Effector memory CD8-positive, alpha-beta T cell (primary cell): Measurements from ENCODE around the gene MACROD2.

ENCODE experiments used
- ATAC-seq: fragments of 150-1000 bp; cut with Tn5 transposase; replicated peaks from 2 replicates; pipeline ENCODE4 v1.10.0; 2021; ENCODE audit warnings: mild to moderate bottlenecking, moderate library complexity
- DNase-seq, 3 experiments: peaks; one replicate each; pipeline ENCODE4 v3.0.0; 2021
- H3K27ac Mint-ChIP-seq, 2 donors: one replicate each; pipeline ENCODE4 v1.8.0; 2022; ENCODE audit warnings: mild to moderate bottlenecking in 2 of 2, mixed read lengths in 2 of 2, moderate library complexity in 2 of 2
- H3K27me3 Mint-ChIP-seq, 2 donors: one replicate each; pipeline ENCODE4 v1.8.0; 2022; ENCODE audit warnings: mixed read lengths in 2 of 2
- H3K36me3 Mint-ChIP-seq: one replicate; pipeline ENCODE4 v1.8.0; 2022; ENCODE audit warnings: mild to moderate bottlenecking, moderate library complexity, mixed read lengths; ENCODE audit not compliant: insufficient read depth
- H3K4me1 Mint-ChIP-seq, 2 donors: one replicate each; pipeline ENCODE4 v1.8.0; 2022; ENCODE audit warnings: low read depth in 2 of 2, mixed read lengths in 2 of 2
- H3K4me3 Mint-ChIP-seq, 2 donors: one replicate each; pipeline ENCODE4 v1.8.0; 2022; ENCODE audit warnings: mild to moderate bottlenecking in 2 of 2, mixed read lengths in 2 of 2, moderate library complexity in 2 of 2
- H3K9me3 Mint-ChIP-seq, 2 donors: one replicate each; pipeline ENCODE4 v1.8.0; 2022; ENCODE audit warnings: mixed read lengths in 2 of 2

Gene MACROD2

DNA sequence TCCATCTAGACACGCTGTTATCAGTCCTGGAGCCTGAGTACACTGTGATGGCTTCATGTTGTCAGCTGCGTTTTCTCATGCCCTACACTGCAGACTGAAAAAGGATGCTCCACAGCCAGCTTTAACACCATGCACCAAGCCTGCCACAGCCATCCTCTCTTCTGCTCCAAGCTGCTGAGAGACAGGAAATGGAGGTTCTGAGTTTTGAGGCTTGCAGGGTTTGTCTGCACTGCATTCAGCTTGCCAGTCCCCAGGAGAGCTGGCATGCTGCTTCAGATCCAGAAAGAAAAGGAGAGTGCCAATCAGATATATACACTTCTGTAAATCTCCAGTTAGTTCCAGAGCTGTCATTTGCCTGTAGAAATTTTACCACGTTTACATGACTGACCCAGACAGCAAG is 892.8 kb downstream of the MACROD2 start:
- no peak for DNase-seq
- Mint-ChIP-seq H3K27ac (no peak overlapping the region), H3K9me3 (peaks cover 15 to 21% of the 10 kb centered on the region in 2 donors), H3K4me1 (no peaks in the 10 kb centered on the region), H3K4me3 (no peak overlapping the region), H3K36me3 (no peaks in the 10 kb centered on the region), H3K27me3 (no peaks in the 10 kb centered on the region)
- ATAC-seq, result no peak

GRCh38 chr20:14889496-14890255 is 894.4 kb downstream of the MACROD2 start:
- ATAC-seq (no peak), DNase-seq (no peak)
- H3K27ac Mint-ChIP-seq, result no peak overlapping the region

DNA sequence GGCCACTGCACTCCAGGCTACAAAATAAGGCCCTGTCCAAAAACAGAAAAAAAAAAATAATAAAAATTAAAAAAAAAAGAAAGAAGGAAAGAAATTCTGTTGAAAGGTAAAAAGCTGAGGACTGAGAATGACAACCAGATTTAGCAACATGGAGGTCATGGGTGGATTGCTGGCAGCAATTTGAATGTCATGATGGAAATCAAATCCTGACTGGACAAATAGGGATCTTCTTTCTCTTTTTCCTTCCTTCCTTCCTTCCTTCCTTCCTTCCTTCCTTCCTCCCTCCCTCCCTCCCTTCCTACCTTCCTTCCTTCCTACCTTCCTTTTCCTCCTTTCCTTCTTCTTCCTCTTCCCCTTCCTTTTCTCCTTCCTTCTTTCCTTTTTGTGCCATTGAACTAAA is 895.4 kb downstream of the MACROD2 start:
- no peak overlapping the region for H3K4me3 Mint-ChIP-seq
- no peak overlapping the region for H3K27ac Mint-ChIP-seq
- no peaks in the 10 kb centered on the region for H3K36me3 Mint-ChIP-seq
- ATAC-seq (no peak), DNase-seq (no peak)
- no peaks in the 10 kb centered on the region for H3K4me1 Mint-ChIP-seq
- H3K27me3 Mint-ChIP-seq, result no peaks in the 10 kb centered on the region
- peaks cover 19 to 22% of the 10 kb centered on the region in 2 donors for H3K9me3 Mint-ChIP-seq

More at GRCh38 chr20:14889496-14890255, 894.4 kb downstream of the MACROD2 start:
- H3K27me3 Mint-ChIP-seq, result no peaks in the 10 kb centered on the region
- H3K4me1 Mint-ChIP-seq, result no peaks in the 10 kb centered on the region
- H3K4me3 Mint-ChIP-seq, result no peak overlapping the region
- peaks cover 16 to 21% of the 10 kb centered on the region in 2 donors for H3K9me3 Mint-ChIP-seq
- no peaks in the 10 kb centered on the region for H3K36me3 Mint-ChIP-seq

- no peak for ATAC-seq
- Mint-ChIP-seq H3K4me3 (no peak overlapping the region), H3K36me3 (no peaks in the 10 kb centered on the region), H3K4me1 (no peaks in the 10 kb centered on the region), H3K9me3 (peaks cover 13 to 20% of the 10 kb centered on the region in 2 donors), H3K27ac (no peak overlapping the region), H3K27me3 (no peaks in the 10 kb centered on the region)
- no peak for DNase-seq
These were observed 897.5 kb downstream of the MACROD2 start for GRCh38 chr20:14892782-14893181.

DNA sequence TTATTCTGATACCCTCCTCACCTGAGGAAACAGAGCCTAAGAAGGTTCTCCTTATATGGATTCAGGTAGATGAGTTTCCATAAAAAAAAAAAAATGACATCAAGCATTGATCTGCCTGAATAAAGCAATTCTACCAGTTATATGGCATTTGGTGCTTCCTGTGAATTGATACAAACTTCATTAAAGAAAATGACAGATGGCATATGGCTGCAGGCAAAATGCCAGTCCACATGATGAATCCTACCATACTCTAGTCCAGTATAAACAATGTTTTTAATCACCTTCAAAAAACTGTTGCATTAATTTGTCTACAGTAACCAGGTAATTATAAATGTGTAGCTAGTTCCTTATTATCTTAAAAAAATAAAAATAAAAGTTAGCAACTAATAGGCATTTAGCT is 901.3 kb downstream of the MACROD2 start:
- Mint-ChIP-seq H3K4me1 (no peaks in the 10 kb centered on the region), H3K27me3 (no peaks in the 10 kb centered on the region), H3K9me3 (peaks cover 0 to 12% of the 10 kb centered on the region in 2 donors), H3K4me3 (no peak overlapping the region), H3K27ac (no peak overlapping the region), H3K36me3 (no peaks in the 10 kb centered on the region)
- ATAC-seq (no peak), DNase-seq (no peak)

DNA sequence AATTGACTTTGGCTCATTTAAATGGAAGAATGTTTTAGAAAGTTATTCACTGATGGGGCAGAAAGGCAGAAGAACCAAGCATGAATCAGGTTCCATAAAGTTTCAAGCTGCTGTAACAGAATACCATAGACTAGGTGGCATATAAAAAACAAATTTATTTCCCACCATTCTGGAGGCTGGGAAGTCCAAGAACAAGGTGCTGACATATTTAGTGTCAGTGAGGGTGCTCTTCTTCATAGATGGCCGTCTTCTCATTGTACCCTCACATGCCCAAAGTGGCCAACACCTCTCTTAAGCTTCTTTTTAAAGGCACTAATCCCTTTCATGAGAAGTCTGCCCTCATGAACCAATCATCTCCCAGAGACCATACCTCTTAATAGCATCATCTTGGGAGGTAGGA is 902.3 kb downstream of the MACROD2 start:
- H3K27me3 Mint-ChIP-seq, result no peaks in the 10 kb centered on the region
- no peaks in the 10 kb centered on the region for H3K36me3 Mint-ChIP-seq
- H3K4me3 Mint-ChIP-seq, result no peak overlapping the region
- no peak overlapping the region for H3K27ac Mint-ChIP-seq
- ATAC-seq (no peak), DNase-seq (no peak)
- no peaks in the 10 kb centered on the region for H3K4me1 Mint-ChIP-seq
- H3K9me3 Mint-ChIP-seq, result peaks cover 0 to 15% of the 10 kb centered on the region in 2 donors

GRCh38 chr20:14902432-14903089 is 907.2 kb downstream of the MACROD2 start:
- no peak overlapping the region for H3K27ac Mint-ChIP-seq
- DNase-seq, result no peak
- H3K4me3 Mint-ChIP-seq, result no peak overlapping the region
- H3K36me3 Mint-ChIP-seq, result no peaks in the 10 kb centered on the region
- ATAC-seq, result no peak
- no peaks in the 10 kb centered on the region for H3K27me3 Mint-ChIP-seq
- H3K4me1 Mint-ChIP-seq, result no peaks in the 10 kb centered on the region
- H3K9me3 Mint-ChIP-seq, result peaks cover 0 to 13% of the 10 kb centered on the region in 2 donors

DNA sequence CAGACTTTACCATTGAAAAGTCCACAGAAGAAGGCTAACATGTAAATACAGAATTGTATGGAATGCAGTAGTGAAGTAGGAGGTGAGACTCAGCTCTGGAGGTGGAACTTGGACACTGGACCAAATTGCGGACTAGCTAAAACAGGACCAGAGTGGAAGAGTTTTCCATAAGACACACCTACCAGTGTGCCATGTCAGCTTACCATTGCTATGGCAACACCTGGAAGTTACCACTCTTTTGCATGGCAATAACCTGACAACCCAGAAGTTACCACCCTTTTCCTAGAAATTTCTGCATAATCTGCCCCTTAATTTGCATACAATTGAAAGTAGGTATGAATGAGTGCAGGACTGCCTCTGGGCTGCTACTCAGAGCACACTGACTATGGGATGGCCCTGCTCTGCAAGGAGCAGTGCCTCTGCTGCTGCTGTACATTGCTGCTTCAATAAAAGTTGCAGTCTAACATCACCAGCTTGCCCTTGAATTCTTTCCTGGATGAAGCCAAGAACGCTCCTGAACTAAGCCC is 911.7 kb downstream of the MACROD2 start:
- H3K4me1 Mint-ChIP-seq, result no peaks in the 10 kb centered on the region
- ATAC-seq (no peak), DNase-seq (no peak)
- H3K9me3 Mint-ChIP-seq, result peaks cover 0 to 16% of the 10 kb centered on the region in 2 donors
- H3K36me3 Mint-ChIP-seq, result no peaks in the 10 kb centered on the region
- no peaks in the 10 kb centered on the region for H3K27me3 Mint-ChIP-seq
- no peak overlapping the region for H3K4me3 Mint-ChIP-seq
- no peak overlapping the region for H3K27ac Mint-ChIP-seq

DNA sequence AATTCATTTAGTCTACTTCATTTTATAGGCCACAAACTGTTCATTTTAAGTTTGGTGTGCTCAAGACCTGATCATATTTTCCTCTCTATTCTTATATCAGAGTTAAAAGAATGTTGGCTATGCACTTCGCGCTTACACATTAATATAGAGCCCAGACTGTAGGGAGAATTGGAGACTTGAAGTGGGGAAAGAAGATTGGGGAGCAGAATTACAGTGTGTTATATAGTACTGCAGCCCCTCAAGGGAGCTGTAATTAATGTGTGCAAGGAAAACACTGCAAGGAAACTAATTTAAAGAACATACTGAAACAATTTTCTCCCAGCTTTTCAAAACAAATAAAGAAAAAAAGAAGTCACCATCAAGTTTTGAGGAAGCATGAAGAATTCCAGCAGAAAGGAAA is 914.8 kb downstream of the MACROD2 start:
- H3K36me3 Mint-ChIP-seq, result no peaks in the 10 kb centered on the region
- no peak for ATAC-seq
- no peak overlapping the region for H3K27ac Mint-ChIP-seq
- DNase-seq, result no peak
- no peaks in the 10 kb centered on the region for H3K4me1 Mint-ChIP-seq
- peaks cover 0 to 14% of the 10 kb centered on the region in 2 donors for H3K9me3 Mint-ChIP-seq
- H3K27me3 Mint-ChIP-seq, result no peaks in the 10 kb centered on the region
- no peak overlapping the region for H3K4me3 Mint-ChIP-seq

GRCh38 chr20:14913896-14914620 is 918.7 kb downstream of the MACROD2 start:
- Mint-ChIP-seq H3K36me3 (no peaks in the 10 kb centered on the region), H3K27me3 (no peaks in the 10 kb centered on the region), H3K9me3 (peaks cover 10 to 18% of the 10 kb centered on the region in 2 donors), H3K4me3 (no peak overlapping the region), H3K27ac (no peak overlapping the region), H3K4me1 (no peaks in the 10 kb centered on the region)
- DNase-seq (no peak), ATAC-seq (no peak)

GRCh38 chr20:14914633-14915032 is 919.3 kb downstream of the MACROD2 start:
- H3K36me3 Mint-ChIP-seq, result no peaks in the 10 kb centered on the region
- no peaks in the 10 kb centered on the region for H3K27me3 Mint-ChIP-seq
- no peak overlapping the region for H3K4me3 Mint-ChIP-seq
- ATAC-seq (no peak), DNase-seq (no peak)
- no peaks in the 10 kb centered on the region for H3K4me1 Mint-ChIP-seq
- no peak overlapping the region for H3K27ac Mint-ChIP-seq
- peaks cover 10 to 18% of the 10 kb centered on the region in 2 donors for H3K9me3 Mint-ChIP-seq

GRCh38 chr20:14915356-14915755 is 920.0 kb downstream of the MACROD2 start:
- Mint-ChIP-seq H3K9me3 (peaks cover 10 to 18% of the 10 kb centered on the region in 2 donors), H3K27me3 (no peaks in the 10 kb centered on the region), H3K4me1 (peaks cover 0 to 1% of the 10 kb centered on the region in 2 donors), H3K4me3 (no peak overlapping the region), H3K36me3 (no peaks in the 10 kb centered on the region), H3K27ac (no peak overlapping the region)
- DNase-seq (no peak), ATAC-seq (no peak)

GRCh38 chr20:14916360-14916920 is 921.1 kb downstream of the MACROD2 start:
- DNase-seq (no peak), ATAC-seq (no peak)
- Mint-ChIP-seq H3K27ac (no peak overlapping the region), H3K36me3 (no peaks in the 10 kb centered on the region), H3K4me1 (peaks cover 0 to 1% of the 10 kb centered on the region in 2 donors), H3K9me3 (peaks cover 10 to 13% of the 10 kb centered on the region in 2 donors), H3K4me3 (no peak overlapping the region), H3K27me3 (no peaks in the 10 kb centered on the region)
